HG03095 (cell line): ENCODE data around the gene SRSF6.
A peak's percentile ranks its signal among the peaks of the same experiment; 100 is the strongest.
"Not testable (repeated sequence)": the region's sequence is repeated elsewhere in the genome, so short reads cannot be mapped to it uniquely, and the experiment has no call there.

Source experiments
- ATAC-seq: cut with Tn5 transposase; IDR thresholded peaks from one replicate; pipeline ENCODE4 v1.9.1; 2021; ENCODE audit warnings: moderate library complexity; ENCODE audit not compliant: unreplicated experiment

SRSF6 gene

DNA sequence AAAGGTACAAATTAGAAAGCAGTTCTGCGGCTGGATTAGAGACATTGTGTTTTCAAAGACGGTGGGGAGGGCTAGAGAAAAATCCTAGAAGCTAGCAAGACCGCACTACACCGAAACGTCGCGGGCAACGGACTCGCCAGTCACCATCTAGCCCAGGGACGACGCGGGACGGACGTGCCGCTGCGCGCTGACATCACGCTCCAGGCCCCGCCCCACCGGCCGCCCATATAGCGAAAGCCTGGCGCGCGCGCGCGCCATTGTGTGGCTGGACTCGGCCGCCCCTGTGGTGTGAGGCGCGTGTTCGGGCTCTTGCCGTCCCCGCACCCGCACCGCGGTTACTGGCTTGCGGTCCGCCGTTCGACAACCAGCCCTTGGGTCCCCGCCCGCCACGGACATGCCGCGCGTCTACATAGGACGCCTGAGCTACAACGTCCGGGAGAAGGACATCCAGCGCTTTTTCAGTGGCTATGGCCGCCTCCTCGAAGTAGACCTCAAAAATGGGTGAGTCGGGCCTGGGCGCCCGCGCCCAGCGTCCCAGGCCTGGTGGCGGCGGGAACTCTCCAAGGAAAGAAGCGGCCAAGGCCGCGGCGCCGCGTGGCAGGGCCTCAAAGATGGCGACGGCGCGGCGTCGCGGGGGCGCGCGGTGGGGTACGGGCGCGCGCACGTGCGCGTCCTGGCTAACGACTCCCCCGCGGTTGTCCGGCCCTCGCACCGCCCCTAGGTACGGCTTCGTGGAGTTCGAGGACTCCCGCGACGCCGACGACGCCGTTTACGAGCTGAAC, at the start of gene SRSF6:
Gene SRSF6, plus strand, starts transcription at position 257 of the 782 bp plus-strand sequence. Its CDS starts 138 bp downstream, at position 395.
- peak; percentile 78 for ATAC-seq

DNA sequence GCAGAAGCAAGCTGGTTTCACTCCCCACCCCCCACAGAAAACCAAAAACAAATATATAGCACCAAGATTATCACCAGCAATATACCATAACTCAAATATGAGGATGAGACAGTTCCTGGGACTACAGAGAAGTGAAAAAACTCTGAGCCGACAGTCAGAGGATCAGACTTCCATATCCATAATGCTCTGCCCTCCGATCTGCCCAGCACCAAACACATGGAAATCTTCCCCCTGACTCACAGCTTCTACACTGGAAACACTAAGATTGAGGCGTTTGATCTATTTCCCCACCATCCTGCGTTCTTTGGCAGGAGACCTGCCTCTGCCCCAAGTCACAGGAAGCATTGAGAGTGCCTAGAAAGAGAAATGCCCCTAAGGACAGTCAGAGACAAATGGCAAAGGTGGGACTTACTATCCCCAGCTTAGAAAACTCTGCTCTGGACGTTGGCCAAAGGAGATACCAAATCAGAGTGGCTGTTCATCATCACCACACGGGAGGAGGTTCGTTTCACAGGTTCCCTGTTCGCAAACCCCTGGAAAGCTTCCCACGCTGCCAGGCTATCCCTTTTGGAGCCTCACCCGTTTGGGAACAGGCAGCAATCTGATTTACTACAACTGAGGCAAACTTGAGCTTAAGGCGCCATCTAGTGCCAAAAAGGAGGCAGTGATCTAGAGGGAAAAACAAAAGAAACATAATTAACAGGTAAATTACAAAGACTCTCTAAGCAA, 48.7 kb upstream of the SRSF6 start:
- no peak for ATAC-seq

DNA sequence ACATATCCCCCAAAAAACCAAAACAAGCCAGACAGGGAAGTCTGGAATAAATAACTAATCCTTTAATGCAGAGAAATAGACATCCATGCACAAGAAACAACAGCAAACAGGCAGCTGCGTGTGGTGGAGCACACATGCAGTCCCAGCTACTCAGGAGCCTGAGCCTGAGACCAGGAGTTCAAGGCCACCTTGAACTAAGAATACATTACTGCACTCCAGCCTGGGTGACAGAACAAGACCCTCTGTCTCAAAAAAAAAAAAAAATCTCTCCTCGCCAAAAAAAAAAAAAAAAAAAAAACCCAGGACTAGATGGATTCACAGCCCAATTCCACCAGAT, 48.2 kb upstream of the SRSF6 start:
- ATAC-seq = no peak

DNA sequence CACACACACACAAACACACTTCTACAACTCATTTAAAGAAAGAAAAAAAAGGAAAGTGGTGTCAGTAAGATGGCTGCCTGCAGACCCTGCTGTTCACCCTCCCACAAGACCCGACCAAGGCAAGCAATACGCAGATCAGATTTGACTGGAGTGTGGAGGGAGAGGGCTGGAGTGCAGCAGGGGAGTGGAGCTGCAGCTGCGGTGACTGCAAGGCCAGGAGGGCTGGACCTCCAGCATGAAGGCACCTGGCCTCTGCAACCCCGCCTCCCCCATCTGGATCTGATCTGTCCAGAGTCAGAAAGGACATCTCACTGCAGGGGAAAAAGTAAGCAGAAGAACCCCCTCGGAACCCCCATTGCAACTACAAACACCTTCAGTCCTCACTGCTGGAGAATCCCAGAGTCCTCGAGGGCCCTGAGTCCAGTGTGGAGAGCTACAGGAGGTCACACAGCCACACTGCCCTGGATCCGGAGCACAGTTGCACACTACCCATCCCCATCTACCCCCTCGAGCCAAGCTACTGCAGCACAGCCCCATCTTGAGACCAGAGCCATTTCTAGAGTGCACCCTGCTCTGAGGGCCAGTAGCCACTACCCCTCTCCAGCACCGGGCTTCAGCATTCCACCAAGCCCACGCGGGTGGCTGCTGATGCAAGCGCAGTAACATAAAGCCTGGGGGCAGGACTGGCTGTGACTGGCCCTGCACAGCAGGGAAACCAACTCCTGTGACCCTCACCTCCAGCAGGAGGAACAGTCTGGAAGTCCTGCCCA, 41.9 kb upstream of the SRSF6 start:
- ATAC-seq = no peak

- no peak for ATAC-seq
Observed at GRCh38 chr20:43416591-43417228, 41.0 kb upstream of the SRSF6 start.

DNA sequence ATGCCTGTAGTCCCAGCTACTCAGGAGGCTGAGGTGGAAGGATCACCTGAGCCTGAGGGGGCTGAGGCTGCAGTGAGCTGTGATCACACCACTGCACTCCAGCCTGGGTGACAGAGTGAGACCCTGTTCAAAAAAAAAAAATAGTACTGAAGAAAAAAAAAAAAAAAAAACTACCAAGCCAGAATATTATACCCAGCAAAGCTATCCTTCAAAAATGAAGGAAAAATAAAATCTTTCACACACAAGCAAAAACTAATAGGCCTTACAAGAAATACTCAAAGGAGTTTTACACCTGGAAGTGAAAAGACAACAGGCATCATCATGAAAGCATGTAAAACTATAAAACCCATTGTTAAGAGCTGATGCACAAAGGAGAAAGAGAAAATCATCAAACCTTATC, 37.5 kb upstream of the SRSF6 start:
- no peak for ATAC-seq

- ATAC-seq = not testable (repeated sequence)
Observed at GRCh38 chr20:43420913-43421312, 36.8 kb upstream of the SRSF6 start.

GRCh38 chr20:43426172-43426571, 31.5 kb upstream of the SRSF6 start:
- ATAC-seq = no peak

DNA sequence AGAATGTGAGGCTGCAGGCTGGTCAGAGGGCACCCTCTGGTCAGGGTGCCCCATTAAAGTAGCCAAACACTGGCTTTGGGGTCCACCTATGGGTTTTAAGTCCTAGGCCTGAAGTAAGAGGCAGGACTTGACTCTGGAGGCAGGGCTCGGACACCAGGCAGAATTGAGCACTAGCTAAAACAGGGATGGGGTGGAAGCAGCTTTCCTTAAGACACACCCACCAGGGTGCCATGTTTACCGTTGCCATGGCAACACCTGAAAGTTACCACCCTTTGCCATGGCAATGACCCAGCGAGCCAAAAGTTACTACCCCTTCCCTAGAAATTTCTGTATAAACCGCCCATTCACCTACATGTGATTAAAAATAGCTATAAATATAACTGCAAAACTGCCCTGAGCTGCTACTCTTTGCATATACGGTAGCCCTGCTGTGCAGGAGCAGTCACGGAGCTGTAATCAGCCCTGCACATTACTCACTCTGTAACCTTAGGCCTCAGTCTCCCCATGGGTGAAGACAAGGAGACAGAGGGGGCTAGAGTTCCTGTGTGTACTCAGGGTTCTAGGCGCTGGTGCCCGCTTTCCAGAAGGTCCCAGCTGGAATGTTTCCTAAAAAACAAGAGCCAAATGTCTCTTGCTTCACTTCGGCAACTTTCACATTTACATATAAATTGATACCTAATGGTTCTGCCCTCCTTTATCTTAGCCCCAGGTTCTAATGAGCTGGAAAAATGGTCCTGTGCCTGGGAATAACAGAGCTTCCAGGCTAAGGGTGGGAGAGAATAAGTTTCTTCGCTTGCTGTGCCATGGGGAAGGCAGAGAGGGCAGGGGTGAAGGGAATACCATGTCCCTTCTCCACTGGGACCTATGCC, 27.2 kb upstream of the SRSF6 start:
- ATAC-seq = no peak

- ATAC-seq = no peak
Observed at GRCh38 chr20:43431134-43431519, 26.6 kb upstream of the SRSF6 start.

DNA sequence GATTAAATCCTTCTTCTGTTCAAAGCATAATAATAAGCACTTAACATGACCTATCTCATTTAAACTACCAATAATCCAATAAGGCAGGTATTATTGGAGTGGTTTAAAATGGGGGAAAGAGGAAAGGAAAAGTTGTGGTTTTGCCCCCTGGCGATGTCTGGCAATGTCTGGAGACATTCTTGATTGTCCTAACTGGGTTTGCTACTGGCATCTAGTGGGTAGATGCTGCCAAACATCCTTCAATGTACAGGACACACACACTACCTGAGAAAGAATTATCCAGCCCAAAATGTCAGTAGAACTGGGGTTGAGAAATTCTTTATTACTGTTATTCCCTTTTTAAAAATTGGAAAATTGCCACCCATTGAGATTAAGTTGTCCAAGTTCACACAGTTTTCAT, 25.2 kb upstream of the SRSF6 start:
- ATAC-seq = no peak

DNA sequence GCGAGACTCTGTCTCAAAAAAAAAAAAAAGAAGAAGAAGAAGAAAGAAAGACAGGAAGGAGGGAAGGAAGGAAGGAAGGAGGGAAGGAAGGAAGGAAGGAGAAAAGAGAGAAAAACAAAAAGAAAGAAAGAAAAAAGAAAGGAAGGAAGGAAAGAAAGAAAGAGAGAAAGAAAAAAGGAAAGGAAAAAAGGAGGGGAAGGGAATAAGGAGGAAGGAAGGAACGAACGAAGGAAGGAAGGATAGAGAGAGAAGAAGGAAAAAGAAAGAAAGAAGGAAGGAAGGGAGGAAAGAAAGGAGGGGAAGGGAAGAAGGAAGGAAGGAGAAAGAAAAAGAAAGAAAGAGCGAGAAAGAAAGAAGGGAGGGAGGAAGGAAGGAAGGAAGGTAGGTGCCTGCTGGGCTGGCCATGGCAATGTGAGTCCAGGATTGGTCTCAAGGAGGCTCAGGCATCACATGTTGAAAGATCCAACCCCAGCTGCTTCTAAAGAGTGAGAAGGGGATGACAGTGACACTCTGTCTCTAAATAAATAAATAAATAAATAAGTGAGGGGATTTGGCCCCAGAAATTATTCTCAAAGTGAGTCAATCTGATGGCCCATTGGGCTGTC, 24.3 kb upstream of the SRSF6 start:
- no peak for ATAC-seq

DNA sequence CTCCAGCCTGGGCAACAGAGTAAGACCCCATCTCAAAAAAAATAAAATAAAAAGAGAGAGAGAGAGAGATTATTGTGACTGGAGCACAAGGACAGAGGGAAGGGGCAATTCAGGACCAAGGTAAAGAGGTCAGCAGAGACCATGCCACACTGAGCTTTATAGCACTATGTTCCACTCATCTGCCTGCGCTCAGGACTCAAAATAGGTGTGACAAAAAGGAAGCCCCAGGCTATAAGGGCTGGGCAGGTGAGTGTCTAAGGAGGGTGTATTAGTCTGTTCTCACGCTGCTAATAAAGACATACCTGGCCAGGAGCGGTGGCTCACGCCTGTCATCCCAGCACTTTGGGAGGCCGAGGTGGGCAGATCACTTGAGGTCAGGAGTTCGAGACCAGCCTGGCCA, 23.1 kb upstream of the SRSF6 start:
- ATAC-seq = no peak

DNA sequence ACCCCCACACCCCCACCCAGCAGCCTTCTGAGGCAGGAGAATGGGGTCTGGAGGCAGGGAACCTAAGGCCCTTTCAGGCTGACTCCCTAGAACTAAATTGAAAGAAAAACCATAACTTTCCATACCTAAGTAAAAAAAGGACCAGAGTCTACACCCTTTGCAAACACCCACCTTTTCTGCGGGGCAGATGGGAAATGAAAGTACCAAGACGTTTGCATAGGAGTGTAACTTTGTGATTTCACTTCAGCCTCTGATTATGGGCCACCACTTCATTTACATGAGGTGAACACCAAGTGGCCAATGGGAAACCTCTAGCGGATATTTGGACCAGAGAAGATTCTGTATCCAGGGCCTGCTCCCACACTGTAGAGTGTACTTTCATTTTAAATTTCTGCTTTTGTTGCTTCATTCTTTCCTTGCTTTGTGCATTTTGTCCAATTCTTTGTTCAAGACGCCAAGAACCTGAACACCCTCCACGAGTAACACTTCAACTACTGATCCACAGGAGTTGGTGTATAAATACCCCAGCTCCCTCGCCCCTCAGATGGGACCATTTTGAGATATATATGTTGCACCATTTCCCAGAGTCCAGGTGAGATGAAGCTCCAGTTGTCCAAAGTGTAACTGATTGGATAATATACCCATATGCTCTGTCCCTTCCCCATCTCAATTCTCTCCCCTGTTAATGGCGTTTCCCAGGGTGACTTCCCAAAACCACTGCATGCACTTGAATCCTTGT, 18.9 kb upstream of the SRSF6 start:
- ATAC-seq = peak; percentile 86

DNA sequence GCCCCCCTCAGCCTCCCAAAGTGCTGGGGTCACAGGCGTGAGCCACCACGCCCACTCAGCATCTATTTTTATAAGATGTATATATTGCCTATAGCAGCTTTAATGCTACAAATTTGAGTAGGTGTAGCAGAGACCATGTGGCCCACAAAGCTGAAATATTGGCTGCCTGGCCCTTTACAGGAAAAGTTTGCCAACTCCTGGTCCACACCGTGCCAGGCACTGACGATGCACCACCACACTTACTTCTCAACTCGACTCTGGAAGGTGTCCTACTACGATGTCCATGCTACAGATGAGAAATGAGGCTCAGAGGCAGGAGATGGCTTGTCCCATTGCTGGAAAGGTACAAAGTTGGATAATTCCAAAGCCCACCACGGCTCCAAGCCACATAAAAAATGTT, 17.2 kb upstream of the SRSF6 start:
- no peak for ATAC-seq

DNA sequence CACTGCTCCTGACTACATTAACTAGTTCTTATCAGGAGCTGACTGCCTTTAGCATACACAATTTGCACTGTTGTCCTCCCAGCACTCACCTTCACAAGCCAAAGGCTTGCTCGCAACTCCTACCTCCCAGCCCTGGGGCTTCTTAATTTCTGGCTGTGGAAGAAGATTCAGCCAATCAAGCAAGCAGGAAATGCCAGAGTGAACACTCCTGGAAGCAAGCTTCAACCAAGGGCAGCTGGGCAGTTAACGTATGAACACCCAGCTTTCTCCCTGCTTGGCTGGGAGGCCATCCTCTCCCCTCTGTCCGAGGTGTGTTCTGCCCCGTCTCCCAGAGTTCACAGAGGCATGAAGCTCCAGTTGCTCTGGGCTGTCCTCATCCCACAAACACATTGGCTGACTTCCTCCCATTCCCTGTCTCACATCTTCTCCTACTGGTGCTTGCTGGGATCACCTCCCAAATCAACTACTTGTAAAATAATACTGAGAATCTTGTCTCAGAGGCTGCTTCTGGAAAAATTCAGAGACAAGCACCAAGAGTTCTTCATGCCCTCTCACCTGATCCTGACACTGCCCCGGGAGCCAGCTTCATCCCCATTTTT, 15.3 kb upstream of the SRSF6 start:
- no peak for ATAC-seq

DNA sequence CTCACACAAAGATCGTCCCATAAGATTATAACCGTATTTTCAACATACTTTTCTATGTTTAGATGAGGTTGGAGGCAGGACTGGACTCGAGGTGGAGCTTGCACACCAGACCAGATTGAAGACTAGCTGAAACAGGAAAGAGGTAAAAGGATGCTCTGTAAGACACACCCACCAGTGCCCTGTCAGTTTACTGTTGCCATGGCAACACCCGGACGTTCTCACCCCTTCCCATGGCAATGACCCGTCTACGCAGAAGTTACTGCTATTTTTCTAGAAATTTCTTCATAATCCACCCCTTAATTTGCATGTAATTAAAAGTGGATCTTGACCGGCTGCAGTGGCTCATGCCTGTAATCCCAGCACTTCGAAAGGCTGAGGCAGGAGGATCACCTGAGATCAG, 13.6 kb upstream of the SRSF6 start:
- no peak for ATAC-seq

DNA sequence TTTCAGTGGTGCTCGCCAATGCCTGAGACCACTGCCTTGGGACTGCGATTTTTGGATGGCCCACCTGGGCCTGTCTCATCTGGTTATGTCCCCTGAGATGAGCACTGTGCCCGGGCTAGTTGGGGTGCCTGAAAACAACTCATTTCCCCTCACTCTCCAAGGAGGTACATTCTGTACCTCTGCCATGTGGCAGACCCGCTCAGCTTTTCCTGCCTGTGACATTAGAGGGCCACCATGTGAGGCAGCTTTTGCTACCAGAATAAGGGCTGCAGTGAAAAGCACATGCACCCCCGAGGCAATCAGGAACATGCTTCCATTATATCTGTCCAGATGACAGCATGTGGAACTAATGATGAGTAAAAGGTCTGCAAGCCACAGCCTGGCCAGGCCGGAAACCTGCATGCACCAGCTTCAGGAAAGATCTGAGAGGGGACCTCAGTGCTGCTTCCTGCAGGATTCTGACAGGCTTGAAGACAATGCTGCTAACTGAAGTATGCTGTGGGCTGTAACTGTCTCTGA, 11.3 kb upstream of the SRSF6 start:
- ATAC-seq = no peak

- not testable (repeated sequence) for ATAC-seq
Observed at GRCh38 chr20:43448431-43448747, 9.3 kb upstream of the SRSF6 start.
